ENCODE results near the gene ALK.

ALK gene

DNA sequence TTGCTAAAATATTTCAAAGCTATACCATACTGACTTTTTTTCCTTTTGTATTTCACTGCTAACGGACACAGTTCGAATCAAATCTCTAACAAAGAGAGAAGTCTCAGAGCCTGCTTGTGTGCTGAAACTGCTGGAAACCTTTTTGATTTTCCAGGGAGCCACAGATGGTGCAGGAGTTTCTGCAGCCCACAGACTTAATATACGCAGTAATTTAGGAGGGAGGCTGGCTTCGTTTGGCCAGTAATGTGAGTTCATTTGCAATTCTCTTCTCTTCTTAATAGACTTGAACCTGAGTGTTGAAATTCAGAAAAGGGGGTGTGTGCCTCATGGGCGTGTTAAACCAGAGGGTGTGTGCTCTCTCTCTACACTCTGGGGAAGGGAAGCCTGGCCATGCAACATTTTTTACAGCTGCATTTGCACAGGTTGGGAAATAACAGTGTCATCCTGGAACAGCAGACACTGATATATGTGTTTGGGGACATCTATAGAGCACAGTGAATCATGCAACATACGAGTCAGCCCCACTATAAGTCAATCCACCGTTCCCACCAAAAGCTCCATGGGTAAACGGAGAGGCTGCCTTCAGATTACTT, 473.2 kb downstream of the ALK start:
- Histone ChIP-seq H3K27me3 (ENCODE audit: control insufficient read depth, insufficient read depth, low read length) (no peaks in the 10 kb centered on the region), H3K4me1 (ENCODE audit: control insufficient read depth, insufficient read depth, low read length) (no peaks in the 10 kb centered on the region)

GRCh38 chr2:29447513-29447912, 473.9 kb downstream of the ALK start:
- H3K36me3 ChIP-seq (ENCODE audit: control insufficient read depth, insufficient read depth, low read length), result no peaks in the 10 kb centered on the region
- no peaks in the 10 kb centered on the region for H3K4me1 ChIP-seq (ENCODE audit: control insufficient read depth, insufficient read depth, low read length)
- no peaks in the 10 kb centered on the region for H3K27me3 ChIP-seq (ENCODE audit: control insufficient read depth, insufficient read depth, low read length)
- no peak overlapping the region for H3K9ac ChIP-seq (ENCODE audit: low read depth, low read length)
- H3K9me3 ChIP-seq (ENCODE audit: control insufficient read depth, insufficient read depth, low read length), result no peaks in the 10 kb centered on the region
- no peak overlapping the region for H3K4me3 ChIP-seq (ENCODE audit: low read depth, low read length)

More for the DNA sequence above, 473.2 kb downstream of the ALK start:
- Histone ChIP-seq H3K9ac (ENCODE audit: low read depth, low read length) (no peak overlapping the region), H3K9me3 (ENCODE audit: control insufficient read depth, insufficient read depth, low read length) (no peaks in the 10 kb centered on the region), H3K36me3 (ENCODE audit: control insufficient read depth, insufficient read depth, low read length) (no peaks in the 10 kb centered on the region), H3K4me3 (ENCODE audit: low read depth, low read length) (no peak overlapping the region)

- Histone ChIP-seq H3K9ac (ENCODE audit: low read depth, low read length) (no peak overlapping the region), H3K9me3 (ENCODE audit: control insufficient read depth, insufficient read depth, low read length) (no peaks in the 10 kb centered on the region), H3K4me1 (ENCODE audit: control insufficient read depth, insufficient read depth, low read length) (no peaks in the 10 kb centered on the region), H3K27me3 (ENCODE audit: control insufficient read depth, insufficient read depth, low read length) (no peaks in the 10 kb centered on the region), H3K4me3 (ENCODE audit: low read depth, low read length) (no peak overlapping the region), H3K36me3 (ENCODE audit: control insufficient read depth, insufficient read depth, low read length) (no peaks in the 10 kb centered on the region)
Measured at GRCh38 chr2:29446847-29447246, 474.5 kb downstream of the ALK start.

DNA sequence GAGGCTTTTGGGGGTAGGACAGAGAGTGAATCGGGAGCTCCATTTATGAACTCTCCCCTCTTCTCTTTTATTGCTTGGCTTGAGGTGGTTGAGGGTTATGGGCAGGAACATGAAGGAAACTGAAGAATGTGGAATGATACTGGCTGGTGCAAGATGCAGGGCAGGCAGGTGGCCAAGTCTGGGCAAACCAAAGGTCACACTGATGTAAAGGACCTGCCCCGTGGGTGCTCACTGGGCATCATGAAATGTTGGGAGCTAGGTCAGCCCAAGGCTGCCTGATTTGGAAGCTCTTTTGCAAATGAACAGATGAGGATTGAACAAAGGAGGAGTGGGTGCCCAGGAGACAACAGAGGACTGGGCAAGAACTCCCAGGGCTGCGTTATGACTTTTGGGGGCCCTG, 477.2 kb downstream of the ALK start:
- H3K27me3 ChIP-seq (ENCODE audit: control insufficient read depth, insufficient read depth, low read length), result no peaks in the 10 kb centered on the region
- H3K9me3 ChIP-seq (ENCODE audit: control insufficient read depth, insufficient read depth, low read length), result no peaks in the 10 kb centered on the region
- no peaks in the 10 kb centered on the region for H3K4me1 ChIP-seq (ENCODE audit: control insufficient read depth, insufficient read depth, low read length)
- no peak overlapping the region for H3K4me3 ChIP-seq (ENCODE audit: low read depth, low read length)
- H3K36me3 ChIP-seq (ENCODE audit: control insufficient read depth, insufficient read depth, low read length), result no peaks in the 10 kb centered on the region
- H3K9ac ChIP-seq (ENCODE audit: low read depth, low read length), result no peak overlapping the region

- Histone ChIP-seq H3K9ac (ENCODE audit: low read depth, low read length) (no peak overlapping the region), H3K4me3 (ENCODE audit: low read depth, low read length) (no peak overlapping the region), H3K9me3 (ENCODE audit: control insufficient read depth, insufficient read depth, low read length) (no peaks in the 10 kb centered on the region), H3K36me3 (ENCODE audit: control insufficient read depth, insufficient read depth, low read length) (no peaks in the 10 kb centered on the region), H3K27me3 (ENCODE audit: control insufficient read depth, insufficient read depth, low read length) (no peaks in the 10 kb centered on the region), H3K4me1 (ENCODE audit: control insufficient read depth, insufficient read depth, low read length) (no peaks in the 10 kb centered on the region)
Measured at GRCh38 chr2:29443627-29444026, 477.8 kb downstream of the ALK start.

DNA sequence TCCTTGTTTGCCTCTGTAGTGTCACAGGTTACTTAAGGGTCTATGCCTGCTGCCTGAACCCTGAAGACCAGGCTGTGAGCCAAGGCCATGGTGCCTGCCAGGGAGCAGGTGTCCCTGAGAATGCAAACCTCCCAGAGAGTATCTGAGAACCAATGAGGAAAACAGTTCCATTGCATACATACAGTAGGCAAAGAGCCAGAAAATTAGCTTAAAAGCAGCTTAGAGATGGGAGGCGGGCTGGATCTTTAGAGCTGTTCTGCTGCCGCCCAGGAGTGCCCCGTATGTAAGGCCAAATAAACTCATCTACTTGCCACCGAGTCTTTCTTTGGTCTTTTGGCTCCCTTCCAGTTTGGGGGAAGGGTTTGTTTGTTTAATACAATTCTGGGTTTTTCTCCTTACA, 478.2 kb downstream of the ALK start:
- no peak overlapping the region for H3K4me3 ChIP-seq (ENCODE audit: low read depth, low read length)
- no peaks in the 10 kb centered on the region for H3K9me3 ChIP-seq (ENCODE audit: control insufficient read depth, insufficient read depth, low read length)
- no peak overlapping the region for H3K9ac ChIP-seq (ENCODE audit: low read depth, low read length)
- H3K27me3 ChIP-seq (ENCODE audit: control insufficient read depth, insufficient read depth, low read length), result no peaks in the 10 kb centered on the region
- H3K4me1 ChIP-seq (ENCODE audit: control insufficient read depth, insufficient read depth, low read length), result no peaks in the 10 kb centered on the region
- no peaks in the 10 kb centered on the region for H3K36me3 ChIP-seq (ENCODE audit: control insufficient read depth, insufficient read depth, low read length)

- Histone ChIP-seq H3K9ac (ENCODE audit: low read depth, low read length) (no peak overlapping the region), H3K9me3 (ENCODE audit: control insufficient read depth, insufficient read depth, low read length) (no peaks in the 10 kb centered on the region), H3K4me3 (ENCODE audit: low read depth, low read length) (no peak overlapping the region), H3K4me1 (ENCODE audit: control insufficient read depth, insufficient read depth, low read length) (no peaks in the 10 kb centered on the region), H3K27me3 (ENCODE audit: control insufficient read depth, insufficient read depth, low read length) (no peaks in the 10 kb centered on the region), H3K36me3 (ENCODE audit: control insufficient read depth, insufficient read depth, low read length) (no peaks in the 10 kb centered on the region)
Measured at GRCh38 chr2:29440921-29441623, 480.3 kb downstream of the ALK start.

- Histone ChIP-seq H3K9ac (ENCODE audit: low read depth, low read length) (no peak overlapping the region), H3K36me3 (ENCODE audit: control insufficient read depth, insufficient read depth, low read length) (no peaks in the 10 kb centered on the region), H3K4me1 (ENCODE audit: control insufficient read depth, insufficient read depth, low read length) (no peaks in the 10 kb centered on the region), H3K4me3 (ENCODE audit: low read depth, low read length) (no peak overlapping the region), H3K9me3 (ENCODE audit: control insufficient read depth, insufficient read depth, low read length) (no peaks in the 10 kb centered on the region), H3K27me3 (ENCODE audit: control insufficient read depth, insufficient read depth, low read length) (no peaks in the 10 kb centered on the region)
Measured at GRCh38 chr2:29433920-29434319, 487.5 kb downstream of the ALK start.

DNA sequence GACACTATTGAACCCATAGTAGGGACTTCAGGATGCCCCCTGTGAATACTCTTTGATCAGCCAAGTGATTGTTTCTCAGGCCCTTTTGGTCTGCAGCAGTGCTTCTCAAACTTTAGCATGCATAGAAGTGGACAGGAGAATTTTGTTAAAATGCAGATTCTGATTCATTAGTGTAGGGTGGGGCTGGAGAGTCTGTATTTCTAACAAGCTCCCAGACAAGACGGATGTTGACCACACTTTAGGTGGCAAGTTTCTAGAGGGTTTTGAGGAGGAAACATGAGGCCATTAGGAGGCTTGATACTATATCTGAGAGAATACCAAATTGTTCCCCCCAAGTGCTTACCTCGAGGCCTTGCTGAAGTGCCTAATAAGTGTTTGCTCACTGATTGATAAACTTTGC, 488.3 kb downstream of the ALK start:
- Histone ChIP-seq H3K4me3 (ENCODE audit: low read depth, low read length) (no peak overlapping the region), H3K4me1 (ENCODE audit: control insufficient read depth, insufficient read depth, low read length) (no peaks in the 10 kb centered on the region), H3K9ac (ENCODE audit: low read depth, low read length) (no peak overlapping the region), H3K9me3 (ENCODE audit: control insufficient read depth, insufficient read depth, low read length) (no peaks in the 10 kb centered on the region), H3K27me3 (ENCODE audit: control insufficient read depth, insufficient read depth, low read length) (no peaks in the 10 kb centered on the region), H3K36me3 (ENCODE audit: control insufficient read depth, insufficient read depth, low read length) (no peaks in the 10 kb centered on the region)

DNA sequence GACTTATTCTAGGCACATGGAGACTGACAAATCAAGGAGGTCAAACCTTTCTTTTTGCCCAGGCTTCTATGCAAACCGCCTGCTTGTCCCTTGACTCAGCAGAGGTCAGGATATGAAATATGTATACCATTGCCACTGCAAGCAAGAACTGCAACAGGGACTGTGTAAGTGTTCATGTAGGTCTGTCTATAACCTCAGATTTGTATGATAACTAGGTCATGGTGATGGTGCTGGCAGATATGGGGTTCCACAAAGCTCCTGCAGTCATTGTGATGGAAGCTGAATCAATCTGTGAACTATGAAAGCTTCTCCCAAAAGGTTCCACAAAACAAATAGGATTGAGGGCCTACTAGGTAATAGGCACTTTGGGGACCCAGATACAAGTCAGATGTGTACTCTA, 489.9 kb downstream of the ALK start:
- Histone ChIP-seq H3K36me3 (ENCODE audit: control insufficient read depth, insufficient read depth, low read length) (no peaks in the 10 kb centered on the region), H3K9ac (ENCODE audit: low read depth, low read length) (no peak overlapping the region), H3K4me3 (ENCODE audit: low read depth, low read length) (no peak overlapping the region), H3K4me1 (ENCODE audit: control insufficient read depth, insufficient read depth, low read length) (no peaks in the 10 kb centered on the region), H3K27me3 (ENCODE audit: control insufficient read depth, insufficient read depth, low read length) (no peaks in the 10 kb centered on the region), H3K9me3 (ENCODE audit: control insufficient read depth, insufficient read depth, low read length) (no peaks in the 10 kb centered on the region)

DNA sequence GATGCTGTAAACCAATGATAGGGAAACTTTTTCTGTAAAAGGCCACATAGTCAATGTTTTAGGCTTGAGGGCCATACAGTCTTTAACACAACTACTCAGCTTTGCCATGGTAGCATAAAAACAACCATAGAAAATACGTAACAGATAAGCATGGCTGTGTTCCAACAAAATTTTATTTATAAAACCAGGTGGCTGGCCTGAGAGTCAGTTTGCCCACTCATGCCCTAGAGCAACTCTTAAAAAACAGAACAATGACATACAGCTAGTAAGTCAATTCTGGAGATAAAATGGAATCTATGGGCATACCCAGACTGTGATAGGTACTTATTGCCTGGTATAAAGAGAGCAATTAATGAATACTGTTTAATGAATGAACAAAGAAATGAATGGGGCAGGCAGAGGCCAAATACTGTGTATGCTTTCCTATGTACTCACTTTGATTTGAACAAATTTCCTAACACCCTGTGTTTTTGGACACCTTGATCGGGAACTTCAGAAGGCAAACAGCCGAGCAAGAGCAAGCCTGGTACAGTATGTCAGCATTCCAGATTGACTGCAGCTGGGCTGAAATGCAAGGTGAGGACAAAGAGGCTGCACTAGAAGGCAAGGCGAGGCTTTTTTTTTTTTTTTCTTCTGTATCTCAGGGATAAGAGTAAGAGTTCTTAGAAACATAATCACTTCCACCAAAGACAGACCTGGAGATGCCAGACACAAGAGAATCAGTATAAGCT, 490.8 kb downstream of the ALK start:
- H3K9me3 ChIP-seq (ENCODE audit: control insufficient read depth, insufficient read depth, low read length), result no peaks in the 10 kb centered on the region
- no peak overlapping the region for H3K4me3 ChIP-seq (ENCODE audit: low read depth, low read length)
- no peaks in the 10 kb centered on the region for H3K4me1 ChIP-seq (ENCODE audit: control insufficient read depth, insufficient read depth, low read length)
- no peaks in the 10 kb centered on the region for H3K27me3 ChIP-seq (ENCODE audit: control insufficient read depth, insufficient read depth, low read length)
- no peaks in the 10 kb centered on the region for H3K36me3 ChIP-seq (ENCODE audit: control insufficient read depth, insufficient read depth, low read length)
- H3K9ac ChIP-seq (ENCODE audit: low read depth, low read length), result no peak overlapping the region

DNA sequence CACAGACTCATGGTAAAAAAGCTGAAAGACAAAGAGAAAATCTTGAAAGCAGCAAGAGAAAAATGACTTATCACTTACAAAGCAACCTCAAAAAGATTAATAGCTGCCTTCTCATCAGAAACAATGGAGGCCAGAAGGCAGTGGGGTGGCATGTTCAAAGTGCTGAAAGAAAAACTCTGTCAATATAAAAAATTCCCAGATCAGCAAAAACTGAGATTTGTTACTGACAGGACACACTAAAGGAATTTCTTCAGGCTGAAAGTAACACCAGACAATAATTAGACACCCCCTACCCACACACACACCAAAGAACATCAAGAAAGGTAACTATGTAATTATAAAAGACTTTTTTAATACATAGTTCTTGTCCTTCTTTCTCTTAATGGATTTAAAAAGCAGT, 495.0 kb downstream of the ALK start:
- no peaks in the 10 kb centered on the region for H3K4me1 ChIP-seq (ENCODE audit: control insufficient read depth, insufficient read depth, low read length)
- peaks cover 4% of the 10 kb centered on the region for H3K27me3 ChIP-seq (ENCODE audit: control insufficient read depth, insufficient read depth, low read length)
- H3K9ac ChIP-seq (ENCODE audit: low read depth, low read length), result no peak overlapping the region
- no peaks in the 10 kb centered on the region for H3K36me3 ChIP-seq (ENCODE audit: control insufficient read depth, insufficient read depth, low read length)
- no peaks in the 10 kb centered on the region for H3K9me3 ChIP-seq (ENCODE audit: control insufficient read depth, insufficient read depth, low read length)
- no peak overlapping the region for H3K4me3 ChIP-seq (ENCODE audit: low read depth, low read length)

Data from iPS-15b (cell line).